Immature natural killer cell (primary cell): Measurements from ENCODE around the gene LRIG3. TPM values are rescaled to one million over a fixed set of nuclear protein-coding genes. Genes with fewer than 3 reads are reported as not detected.
"Not testable (repeated sequence)": the region's sequence is repeated elsewhere in the genome, so short reads cannot be mapped to it uniquely, and the experiment has no call there.

ENCODE experiments used
- DNase-seq, 3 donors: peaks; one replicate each; pipeline ENCODE4 v3.0.0; 2022; ENCODE audit warnings: mixed read lengths in 1 of 3
- H3K27ac Mint-ChIP-seq, 6 donors: one replicate each; pipeline ENCODE4 v1.8.0; 2020; ENCODE audit warnings: mixed read lengths in 6 of 6, mild to moderate bottlenecking in 5 of 6, inconsistent platforms in 4 of 6, moderate library complexity in 3 of 6
- H3K27me3 Mint-ChIP-seq, 3 donors: one replicate each; pipeline ENCODE4 v1.8.0; 2020 to 2021; ENCODE audit warnings: low read depth in 3 of 3, mild to moderate bottlenecking in 3 of 3, mixed read lengths in 3 of 3, moderate library complexity in 3 of 3, inconsistent platforms in 1 of 3
- H3K36me3 Mint-ChIP-seq, 3 donors: one replicate each; pipeline ENCODE4 v1.8.0; 2020; ENCODE audit warnings: mixed read lengths in 3 of 3, inconsistent platforms in 2 of 3, mild to moderate bottlenecking in 2 of 3
- H3K4me1 Mint-ChIP-seq, 2 donors: one replicate each; pipeline ENCODE4 v1.8.0; 2020; ENCODE audit warnings: inconsistent platforms in 2 of 2, mild to moderate bottlenecking in 2 of 2, mixed read lengths in 2 of 2, moderate library complexity in 1 of 2
- H3K4me3 Mint-ChIP-seq, 5 donors: one replicate each; pipeline ENCODE4 v1.8.0; 2020; ENCODE audit warnings: mild to moderate bottlenecking in 5 of 5, mixed read lengths in 5 of 5, inconsistent platforms in 3 of 5, moderate library complexity in 3 of 5
- H3K9me3 Mint-ChIP-seq, 6 donors: one replicate each; pipeline ENCODE4 v1.8.0; 2020; ENCODE audit warnings: mild to moderate bottlenecking in 6 of 6, mixed read lengths in 6 of 6, inconsistent platforms in 4 of 6, moderate library complexity in 3 of 6
- polyA plus RNA-seq, 3 donors: library from polyadenylated mRNA; unstranded; fragments of 300-500 nt; fragmentation: Illumina TruSeq; gene quantifications; one replicate each; pipeline ENCODE4 v1.2.3, GENCODE V29; 2021

The LRIG3 gene
- polyA plus RNA-seq, 3 donors from 2014 or later = not detected

GRCh38 chr12:58906917-58907316 lies 13.4 kb downstream of the LRIG3 start:
- H3K27me3 Mint-ChIP-seq = peaks cover 0 to 2% (median 0%) of the 10 kb centered on the region in 3 donors
- no peak overlapping the region for H3K4me3 Mint-ChIP-seq
- peaks cover 0 to 20% (median 7%) of the 10 kb centered on the region in 6 donors for H3K9me3 Mint-ChIP-seq
- H3K36me3 Mint-ChIP-seq = peaks cover 0 to 2% (median 0%) of the 10 kb centered on the region in 3 donors
- no peak overlapping the region for H3K27ac Mint-ChIP-seq
- no peak for DNase-seq
- no peaks in the 10 kb centered on the region for H3K4me1 Mint-ChIP-seq

GRCh38 chr12:58905422-58905821 lies 14.9 kb downstream of the LRIG3 start:
- peaks cover 0 to 2% (median 0%) of the 10 kb centered on the region in 3 donors for H3K27me3 Mint-ChIP-seq
- peaks cover 0 to 17% (median 8%) of the 10 kb centered on the region in 6 donors for H3K9me3 Mint-ChIP-seq
- no peak overlapping the region for H3K4me3 Mint-ChIP-seq
- H3K4me1 Mint-ChIP-seq = no peaks in the 10 kb centered on the region
- DNase-seq = no peak
- H3K27ac Mint-ChIP-seq = no peak overlapping the region
- no peaks in the 10 kb centered on the region for H3K36me3 Mint-ChIP-seq

DNA sequence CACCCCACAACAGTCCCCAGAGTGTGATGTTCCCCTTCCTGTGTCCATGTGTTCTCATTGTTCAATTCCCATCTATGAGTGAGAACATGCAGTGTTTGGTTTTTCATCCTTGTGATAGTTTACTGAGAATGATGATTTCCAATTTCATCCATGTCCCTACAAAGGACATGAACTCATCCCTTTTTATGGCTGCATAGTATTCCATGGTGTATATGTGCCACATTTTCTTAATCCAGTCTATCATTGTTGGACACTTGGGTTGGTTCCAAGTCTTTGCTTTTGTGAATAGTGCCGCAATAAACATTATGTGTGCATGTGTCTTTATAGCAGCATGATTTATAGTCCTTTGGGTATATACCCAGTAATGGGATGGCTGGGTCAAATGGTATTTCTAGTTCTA lies 17.6 kb downstream of the LRIG3 start:
- not testable (repeated sequence) for H3K4me1 Mint-ChIP-seq, H3K27ac Mint-ChIP-seq, H3K27me3 Mint-ChIP-seq, H3K36me3 Mint-ChIP-seq, H3K4me3 Mint-ChIP-seq, DNase-seq
- peaks cover 0 to 24% (median 7%) of the 10 kb centered on the region in 6 donors for H3K9me3 Mint-ChIP-seq

DNA sequence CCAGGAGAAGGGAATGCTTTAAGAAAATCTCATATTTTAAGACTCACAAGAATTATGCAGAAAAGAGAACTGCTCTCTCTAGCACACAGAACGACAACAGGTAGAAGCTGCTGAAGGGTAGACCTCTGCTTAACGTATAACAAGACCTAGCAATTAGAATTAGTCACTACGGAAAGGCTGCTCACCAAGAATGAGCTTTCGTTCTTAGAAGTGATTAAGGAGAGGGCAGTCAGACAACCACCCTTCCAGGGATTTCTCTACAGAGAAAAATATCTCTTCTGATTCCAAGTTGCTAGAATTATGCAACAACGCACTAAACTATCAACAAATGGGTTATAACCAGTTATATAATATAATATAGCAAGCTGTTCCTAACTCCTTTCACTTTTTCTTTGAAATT lies 18.6 kb downstream of the LRIG3 start:
- Mint-ChIP-seq H3K27ac (no peak overlapping the region), H3K4me3 (no peak overlapping the region), H3K27me3 (peaks cover 0 to 2% (median 0%) of the 10 kb centered on the region in 3 donors)

GRCh38 chr12:58897969-58898368 lies 22.3 kb downstream of the LRIG3 start:
- Mint-ChIP-seq H3K36me3 (peaks cover 0 to 3% (median 0%) of the 10 kb centered on the region in 3 donors), H3K27me3 (peaks cover 0 to 3% (median 2%) of the 10 kb centered on the region in 3 donors), H3K27ac (no peak overlapping the region), H3K9me3 (peaks cover 0 to 17% (median 4%) of the 10 kb centered on the region in 6 donors), H3K4me3 (no peak overlapping the region), H3K4me1 (no peaks in the 10 kb centered on the region)
- DNase-seq = no peak

More for the DNA sequence above, 18.6 kb downstream of the LRIG3 start:
- peaks cover 0 to 24% (median 7%) of the 10 kb centered on the region in 6 donors for H3K9me3 Mint-ChIP-seq
- DNase-seq = no peak
- peaks cover 0 to 3% (median 0%) of the 10 kb centered on the region in 3 donors for H3K36me3 Mint-ChIP-seq
- H3K4me1 Mint-ChIP-seq = no peaks in the 10 kb centered on the region

GRCh38 chr12:58896278-58896677 lies 24.0 kb downstream of the LRIG3 start:
- Mint-ChIP-seq H3K27ac (no peak overlapping the region), H3K36me3 (peaks cover 0 to 3% (median 0%) of the 10 kb centered on the region in 3 donors), H3K4me1 (no peaks in the 10 kb centered on the region), H3K9me3 (peaks cover 0 to 17% (median 5%) of the 10 kb centered on the region in 6 donors), H3K4me3 (no peak overlapping the region), H3K27me3 (peaks cover 0 to 3% (median 2%) of the 10 kb centered on the region in 3 donors)
- no peak for DNase-seq

DNA sequence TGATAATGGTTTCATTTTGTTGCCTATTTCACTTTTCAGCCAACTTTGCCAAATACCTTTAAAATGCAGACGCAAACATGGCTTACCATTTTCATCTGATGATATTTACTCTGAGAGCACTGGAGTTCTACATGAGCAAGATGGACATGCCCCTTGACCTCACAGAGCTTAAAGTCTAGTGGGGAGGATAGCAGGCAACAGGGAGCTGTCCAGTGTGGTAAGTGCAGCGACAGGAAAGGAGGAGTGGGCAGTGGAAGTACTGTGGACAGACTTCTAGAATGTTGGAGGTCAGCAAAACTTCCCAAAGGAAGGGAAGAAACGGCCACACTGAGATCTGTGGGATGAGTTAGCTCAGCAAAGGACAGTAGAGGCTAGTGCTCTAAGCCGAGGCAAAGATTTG lies 25.3 kb downstream of the LRIG3 start:
- DNase-seq = no peak
- Mint-ChIP-seq H3K27me3 (peaks cover 0 to 3% (median 0%) of the 10 kb centered on the region in 3 donors), H3K4me3 (no peak overlapping the region), H3K9me3 (peaks cover 0 to 16% (median 5%) of the 10 kb centered on the region in 6 donors), H3K27ac (no peak overlapping the region), H3K4me1 (no peaks in the 10 kb centered on the region), H3K36me3 (peaks cover 0 to 3% (median 0%) of the 10 kb centered on the region in 3 donors)

GRCh38 chr12:58894040-58894439 lies 26.3 kb downstream of the LRIG3 start:
- Mint-ChIP-seq H3K27ac (no peak overlapping the region), H3K4me1 (no peaks in the 10 kb centered on the region), H3K9me3 (peaks cover 0 to 6% (median 4%) of the 10 kb centered on the region in 6 donors), H3K4me3 (no peak overlapping the region), H3K36me3 (no peaks in the 10 kb centered on the region), H3K27me3 (peaks cover 0 to 3% (median 0%) of the 10 kb centered on the region in 3 donors)
- no peak for DNase-seq

- no peaks in the 10 kb centered on the region for H3K36me3 Mint-ChIP-seq
- H3K4me3 Mint-ChIP-seq = no peak overlapping the region
- peaks cover 0 to 6% (median 3%) of the 10 kb centered on the region in 6 donors for H3K9me3 Mint-ChIP-seq
- peaks cover 0 to 3% (median 0%) of the 10 kb centered on the region in 3 donors for H3K27me3 Mint-ChIP-seq
- DNase-seq = no peak
- H3K4me1 Mint-ChIP-seq = no peaks in the 10 kb centered on the region
- no peak overlapping the region for H3K27ac Mint-ChIP-seq
Measured at GRCh38 chr12:58893495-58893894, 26.8 kb downstream of the LRIG3 start.

DNA sequence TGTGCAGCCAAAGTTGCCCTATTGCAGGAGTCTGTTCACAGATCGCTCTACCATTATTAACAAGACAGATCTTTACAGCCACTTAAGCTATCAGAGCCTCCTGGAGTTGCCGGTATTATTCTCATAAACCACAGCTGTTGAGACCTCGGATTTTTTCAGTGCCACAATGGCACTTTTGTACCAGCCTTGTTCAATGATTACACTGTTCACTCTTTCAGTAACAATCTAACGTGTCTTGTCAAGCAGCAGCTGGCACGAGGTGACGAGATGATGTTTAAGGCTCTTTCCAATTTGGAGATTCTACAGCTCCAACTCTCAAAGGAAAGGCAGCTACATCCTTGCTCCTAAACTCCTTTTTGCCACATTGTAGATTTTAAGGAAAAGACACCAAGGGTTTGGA lies 30.7 kb downstream of the LRIG3 start:
- H3K4me1 Mint-ChIP-seq = no peaks in the 10 kb centered on the region
- peaks cover 0 to 9% (median 3%) of the 10 kb centered on the region in 6 donors for H3K9me3 Mint-ChIP-seq
- H3K36me3 Mint-ChIP-seq = no peaks in the 10 kb centered on the region
- no peak overlapping the region for H3K27ac Mint-ChIP-seq
- no peak overlapping the region for H3K4me3 Mint-ChIP-seq
- no peaks in the 10 kb centered on the region for H3K27me3 Mint-ChIP-seq
- no peak for DNase-seq

DNA sequence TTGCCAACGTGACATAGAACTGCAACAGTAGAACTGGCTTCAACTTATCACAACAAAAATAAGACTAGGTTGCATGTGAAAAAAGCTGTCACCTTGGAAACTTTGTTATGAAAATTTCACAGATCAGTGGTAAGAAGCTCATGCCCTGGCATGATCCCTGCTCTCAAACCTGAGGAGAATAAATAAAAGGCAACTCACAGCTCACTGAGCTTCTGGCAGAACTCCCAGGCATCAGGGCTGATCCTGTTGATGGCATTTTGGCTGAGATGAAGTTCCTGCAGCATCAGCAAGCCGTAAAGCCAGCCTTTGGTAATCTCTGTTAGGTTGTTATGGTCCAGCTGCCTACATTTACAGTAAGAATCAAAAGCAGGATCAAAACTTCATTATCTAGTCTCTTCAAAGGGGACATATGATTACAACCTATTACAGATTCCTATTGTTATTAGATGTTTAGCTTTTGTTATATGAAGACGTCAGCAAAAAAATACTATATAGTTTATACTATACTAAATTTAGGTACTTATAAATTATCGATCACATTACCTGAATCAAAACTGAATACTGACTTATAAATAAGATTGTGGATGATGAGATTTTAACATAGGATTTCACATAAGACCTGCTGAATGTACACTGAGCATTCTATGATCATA lies 32.0 kb downstream of the LRIG3 start:
- H3K27me3 Mint-ChIP-seq = no peaks in the 10 kb centered on the region
- no peak overlapping the region for H3K27ac Mint-ChIP-seq
- DNase-seq = no peak
- H3K4me3 Mint-ChIP-seq = no peak overlapping the region
- no peaks in the 10 kb centered on the region for H3K4me1 Mint-ChIP-seq
- no peaks in the 10 kb centered on the region for H3K36me3 Mint-ChIP-seq
- peaks cover 0 to 9% (median 3%) of the 10 kb centered on the region in 6 donors for H3K9me3 Mint-ChIP-seq

- no peaks in the 10 kb centered on the region for H3K36me3 Mint-ChIP-seq
- DNase-seq = no peak
- no peak overlapping the region for H3K27ac Mint-ChIP-seq
- no peaks in the 10 kb centered on the region for H3K4me1 Mint-ChIP-seq
- no peaks in the 10 kb centered on the region for H3K27me3 Mint-ChIP-seq
- H3K9me3 Mint-ChIP-seq = peaks cover 0 to 13% (median 3%) of the 10 kb centered on the region in 6 donors
- no peak overlapping the region for H3K4me3 Mint-ChIP-seq
Measured at GRCh38 chr12:58887068-58887467, 33.2 kb downstream of the LRIG3 start.

DNA sequence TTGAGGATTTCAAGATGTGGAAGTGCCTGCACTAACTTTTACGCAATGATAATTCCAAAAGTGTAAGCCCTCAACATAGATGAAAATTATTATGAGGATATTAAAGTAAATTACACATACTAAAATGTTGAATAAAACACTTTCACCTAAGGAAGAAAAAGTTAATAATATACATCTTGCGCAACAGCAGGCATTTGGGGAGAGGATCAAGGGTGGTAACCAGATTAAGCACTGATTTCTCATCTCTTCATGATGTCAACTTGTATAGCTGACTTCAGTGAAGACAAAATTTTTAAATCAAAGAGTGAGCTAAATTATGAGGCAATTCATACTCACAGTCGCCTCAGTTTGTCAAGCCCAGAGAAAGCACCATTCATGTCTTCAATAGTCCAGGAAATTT lies 33.8 kb downstream of the LRIG3 start:
- H3K9me3 Mint-ChIP-seq = peaks cover 0 to 13% (median 4%) of the 10 kb centered on the region in 6 donors

DNA sequence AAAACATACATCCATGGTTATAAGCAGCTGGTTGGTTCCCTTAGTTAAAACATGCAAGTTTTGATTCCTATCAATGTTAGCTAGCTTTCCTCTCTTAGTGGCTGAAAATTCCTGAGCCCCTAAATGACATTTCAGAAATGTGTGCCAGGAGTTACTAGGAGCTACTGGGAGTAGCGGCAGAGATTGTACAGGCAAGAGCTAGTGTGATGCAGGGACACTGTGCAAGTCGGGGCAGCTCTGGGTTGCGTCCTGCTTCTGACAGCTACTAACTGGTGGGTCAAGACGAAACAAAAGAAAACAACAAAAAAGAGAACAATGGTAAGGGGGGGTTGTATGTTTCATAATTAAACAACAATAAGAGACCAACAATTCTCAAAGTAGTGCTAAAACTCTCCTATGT lies 35.4 kb downstream of the LRIG3 start:
- peaks cover 0 to 2% (median 0%) of the 10 kb centered on the region in 3 donors for H3K27me3 Mint-ChIP-seq
- H3K9me3 Mint-ChIP-seq = peaks cover 0 to 18% (median 3%) of the 10 kb centered on the region in 6 donors
- no peaks in the 10 kb centered on the region for H3K36me3 Mint-ChIP-seq
- H3K4me3 Mint-ChIP-seq = no peak overlapping the region
- H3K27ac Mint-ChIP-seq = no peak overlapping the region
- H3K4me1 Mint-ChIP-seq = no peaks in the 10 kb centered on the region
- no peak for DNase-seq

More for the DNA sequence above, 33.8 kb downstream of the LRIG3 start:
- no peak overlapping the region for H3K4me3 Mint-ChIP-seq
- no peak overlapping the region for H3K27ac Mint-ChIP-seq
- H3K4me1 Mint-ChIP-seq = no peaks in the 10 kb centered on the region
- no peaks in the 10 kb centered on the region for H3K27me3 Mint-ChIP-seq
- no peak for DNase-seq
- H3K36me3 Mint-ChIP-seq = no peaks in the 10 kb centered on the region
